ENCODE measurements around the gene RAB11FIP4. TPM values are rescaled to one million over a fixed set of nuclear protein-coding genes. Genes with fewer than 3 reads are reported as not detected.

The RAB11FIP4 gene
- total and polyA plus RNA-seq, 10 of the 15 experiments (the other 5 are each of a cell fraction or from before 2014, with no cell fraction given): 1.4 to 27.0 (median 17.6) TPM

- intact Hi-C loops (cut with micrococcal nuclease; ENCODE audit: unreplicated experiment): no loop called here
- Histone ChIP-seq H4K20me1 (ENCODE audit: control insufficient read depth, insufficient read depth) (no peaks in the 10 kb centered on the region), H3K4me3 (no peak overlapping the region), H3K27ac (ENCODE audit: control insufficient read depth, insufficient read depth) (no peak overlapping the region), H3K4me2 (ENCODE audit: control insufficient read depth, insufficient read depth) (no peak overlapping the region), H3K79me2 (ENCODE audit: control insufficient read depth, insufficient read depth, low read length) (no peaks in the 10 kb centered on the region), H3K27me3 (replicated peaks in 1 of 2; ENCODE audit: control insufficient read depth in 2 of 2, insufficient read depth in 2 of 2, low read length in 1 of 2) (no peaks in the 10 kb centered on the region), H3K36me3 (ENCODE audit: control insufficient read depth in 2 of 2, insufficient read depth in 2 of 2, low read length in 1 of 2) (peaks cover 8 to 9% of the 10 kb centered on the region in 2 experiments), H2AFZ (ENCODE audit: control insufficient read depth, low read depth, low read length) (no peak overlapping the region), H3K9me3 (replicated peaks; ENCODE audit: control insufficient read depth, insufficient read depth, low read length) (no peaks in the 10 kb centered on the region; the same call in 2 of the 3 replicates), H3K4me1 (ENCODE audit: control insufficient read depth, insufficient read depth, low read length) (no peaks in the 10 kb centered on the region), H3K9ac (ENCODE audit: control insufficient read depth, insufficient read depth, low read length) (no peak overlapping the region)
- in situ Hi-C loops (cut with MboI): no loop called here
- no TSS peak for BruUV-seq (replicated peaks)
- ChIA-PET SMC1A (ENCODE audit: uncharacterized antibody, unreplicated experiment) (interaction anchor here (1.4 kb wide), 1 partner anchor 17 kb away, joined by 6 read pairs; no protein-coding TSS in a partner anchor), CTCF (interaction anchor here (1.1 to 2.0 kb wide), 8 partner anchors 12 to 324 kb away, joined by 3 to 7 read pairs (median 4); no protein-coding TSS in a partner anchor), RAD21 (ENCODE audit: unreplicated experiment) (interaction anchor here (0.7 kb wide), 1 partner anchor 216 kb away, joined by 3 read pairs; no protein-coding TSS in a partner anchor), POLR2A (interaction anchor here (0.7 kb wide), 1 partner anchor 656 kb away, joined by 7 read pairs; no protein-coding TSS in a partner anchor)
- 87% methylated on average over 4 of the region's 4 CpGs for WGBS (ENCODE audit: insufficient coverage, insufficient replicate concordance, low lambda C conversion rate, missing lambda C conversion rate)
- ATAC-seq (no peak), FAIRE-seq (no peak), DNase-seq (ENCODE audit: low read depth, low spot score) (no peak)
- TF ChIP-seq CBFB (IDR thresholded peaks at IDR 0.05; ENCODE audit: low read depth): no peak
- no peak for TF ChIP-seq TARDBP (IDR thresholded peaks at IDR 0.05; ENCODE audit: borderline replicate concordance)
- TF ChIP-seq IRF4 (IDR thresholded peaks at IDR 0.05; ENCODE audit: low read depth, low read length): no peak
- no peak for TF ChIP-seq CTCF (IDR thresholded peaks at IDR 0.05 in 2 of 3, conservative IDR thresholded peaks at IDR 0.05 in 1 of 3; ENCODE audit: control insufficient read depth in 2 of 3, extremely low read depth in 1 of 3, insufficient read depth in 1 of 3, low read depth in 3 of 3, low read length in 3 of 3)
- TF ChIP-seq NR2C2 (IDR thresholded peaks at IDR 0.05; ENCODE audit: borderline replicate concordance, control insufficient read depth, insufficient read length, low read depth): no peak
- TF ChIP-seq, protein P1, sequence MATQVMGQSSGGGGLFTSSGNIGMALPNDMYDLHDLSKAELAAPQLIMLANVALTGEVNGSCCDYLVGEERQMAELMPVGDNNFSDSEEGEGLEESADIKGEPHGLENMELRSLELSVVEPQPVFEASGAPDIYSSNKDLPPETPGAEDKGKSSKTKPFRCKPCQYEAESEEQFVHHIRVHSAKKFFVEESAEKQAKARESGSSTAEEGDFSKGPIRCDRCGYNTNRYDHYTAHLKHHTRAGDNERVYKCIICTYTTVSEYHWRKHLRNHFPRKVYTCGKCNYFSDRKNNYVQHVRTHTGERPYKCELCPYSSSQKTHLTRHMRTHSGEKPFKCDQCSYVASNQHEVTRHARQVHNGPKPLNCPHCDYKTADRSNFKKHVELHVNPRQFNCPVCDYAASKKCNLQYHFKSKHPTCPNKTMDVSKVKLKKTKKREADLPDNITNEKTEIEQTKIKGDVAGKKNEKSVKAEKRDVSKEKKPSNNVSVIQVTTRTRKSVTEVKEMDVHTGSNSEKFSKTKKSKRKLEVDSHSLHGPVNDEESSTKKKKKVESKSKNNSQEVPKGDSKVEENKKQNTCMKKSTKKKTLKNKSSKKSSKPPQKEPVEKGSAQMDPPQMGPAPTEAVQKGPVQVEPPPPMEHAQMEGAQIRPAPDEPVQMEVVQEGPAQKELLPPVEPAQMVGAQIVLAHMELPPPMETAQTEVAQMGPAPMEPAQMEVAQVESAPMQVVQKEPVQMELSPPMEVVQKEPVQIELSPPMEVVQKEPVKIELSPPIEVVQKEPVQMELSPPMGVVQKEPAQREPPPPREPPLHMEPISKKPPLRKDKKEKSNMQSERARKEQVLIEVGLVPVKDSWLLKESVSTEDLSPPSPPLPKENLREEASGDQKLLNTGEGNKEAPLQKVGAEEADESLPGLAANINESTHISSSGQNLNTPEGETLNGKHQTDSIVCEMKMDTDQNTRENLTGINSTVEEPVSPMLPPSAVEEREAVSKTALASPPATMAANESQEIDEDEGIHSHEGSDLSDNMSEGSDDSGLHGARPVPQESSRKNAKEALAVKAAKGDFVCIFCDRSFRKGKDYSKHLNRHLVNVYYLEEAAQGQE (IDR thresholded peaks at IDR 0.05; ENCODE audit: low read depth, low read length): no peak
- TF ChIP-seq NFYA (IDR thresholded peaks at IDR 0.05; ENCODE audit: borderline replicate concordance, low read depth, low read length): no peak
- TF ChIP-seq CREB1 (IDR thresholded peaks at IDR 0.05; ENCODE audit: low read depth): no peak
Observed at GRCh38 chr17:31518478-31518877, 127.0 kb downstream of the RAB11FIP4 start.
